DMS79 treated with DMSO at 0.1 percent for 48 hours (cell line): ENCODE results near the gene STXBP5.
A peak's percentile ranks its signal among the peaks of the same experiment; 100 is the strongest.

Experiments used
- DNase-seq: peaks from one replicate; lab custom pipeline; 2025; lab: John Stamatoyannopoulos, UW

The STXBP5 gene

GRCh38 chr6:147204060-147204785, at the start of gene STXBP5:
TSS of gene STXBP5 (plus strand) at chr6:147204417. CDS start at chr6:147204533, 116 bp downstream.
- DNase-seq = peak; percentile 44

- DNase-seq = no peak
Observed at GRCh38 chr6:147154454-147154853, 49.8 kb upstream of the STXBP5 start.

GRCh38 chr6:147156218-147156617, 48.0 kb upstream of the STXBP5 start:
- DNase-seq = no peak

GRCh38 chr6:147156799-147157382, 47.3 kb upstream of the STXBP5 start:
- DNase-seq = no peak

DNA sequence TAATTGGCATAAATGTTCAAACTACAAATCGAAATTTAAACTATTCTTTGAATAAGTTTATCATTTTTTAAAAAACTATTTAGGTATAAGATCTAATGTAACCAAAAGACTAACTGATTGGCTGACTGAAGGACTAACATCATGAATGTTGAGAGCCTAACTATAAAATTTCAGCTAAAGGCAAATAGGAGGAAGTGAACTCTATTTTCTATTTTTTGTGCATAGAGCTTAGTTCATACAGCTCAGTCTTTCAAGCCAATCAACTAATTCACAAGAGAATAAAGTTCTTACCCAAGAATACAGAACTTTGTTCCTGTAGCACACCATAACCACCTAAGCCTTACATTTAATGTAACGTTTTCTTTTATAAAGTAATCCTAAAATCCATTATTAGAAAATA, 46.3 kb upstream of the STXBP5 start:
- no peak for DNase-seq

- no peak for DNase-seq
Observed at GRCh38 chr6:147158881-147159280, 45.3 kb upstream of the STXBP5 start.

- no peak for DNase-seq
Observed at GRCh38 chr6:147159536-147160374, 44.5 kb upstream of the STXBP5 start.

DNA sequence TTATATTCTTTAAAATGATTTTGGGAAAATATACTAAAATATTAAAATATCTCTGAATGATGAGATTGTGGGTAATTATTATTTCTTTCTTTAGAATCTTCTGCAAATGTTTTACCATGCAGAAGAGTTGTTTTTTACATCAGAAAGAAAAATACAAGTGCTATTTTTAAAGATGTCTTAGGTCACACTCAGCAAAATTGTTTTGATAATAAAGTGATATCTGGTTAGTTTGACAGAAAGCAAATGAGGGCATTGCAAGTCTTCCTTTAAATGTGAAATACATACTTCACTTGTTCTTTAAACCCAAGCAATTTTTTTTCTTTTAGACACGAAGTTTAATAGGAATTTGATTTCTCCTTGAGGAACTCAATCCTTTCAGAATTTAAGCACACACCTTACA, 43.6 kb upstream of the STXBP5 start:
- no peak for DNase-seq

DNA sequence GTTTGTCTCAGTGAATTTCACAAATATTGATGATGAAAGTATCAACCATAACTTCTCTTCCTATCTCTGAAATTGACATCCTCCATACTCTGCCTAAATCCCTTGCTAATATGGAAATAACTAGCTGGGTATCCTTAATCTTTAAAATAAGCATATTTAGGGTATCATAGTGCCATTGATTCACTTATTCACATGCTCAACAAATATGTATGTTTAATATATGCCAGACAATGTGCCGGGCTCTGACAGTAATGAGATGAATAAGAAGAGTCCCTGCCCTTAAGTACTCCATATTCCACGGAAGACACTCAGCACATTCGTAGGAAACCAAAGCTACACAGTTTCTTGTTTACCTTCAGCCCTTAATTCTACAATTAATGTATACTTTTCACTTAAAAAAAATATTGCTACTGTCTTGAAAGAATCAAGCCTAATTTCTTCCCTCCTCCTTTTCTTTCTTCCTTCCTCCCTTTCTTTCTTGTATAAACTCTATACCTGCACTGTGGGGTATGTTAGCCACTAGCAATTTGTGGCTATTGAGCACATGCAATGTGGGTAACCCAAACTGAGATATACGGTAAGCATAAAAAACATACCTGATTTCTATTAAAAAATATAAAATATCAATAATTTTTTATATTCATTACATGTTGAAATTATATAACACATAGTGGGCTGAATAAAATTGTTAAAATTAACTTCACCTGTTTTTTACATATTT, 42.8 kb upstream of the STXBP5 start:
- DNase-seq = no peak

DNA sequence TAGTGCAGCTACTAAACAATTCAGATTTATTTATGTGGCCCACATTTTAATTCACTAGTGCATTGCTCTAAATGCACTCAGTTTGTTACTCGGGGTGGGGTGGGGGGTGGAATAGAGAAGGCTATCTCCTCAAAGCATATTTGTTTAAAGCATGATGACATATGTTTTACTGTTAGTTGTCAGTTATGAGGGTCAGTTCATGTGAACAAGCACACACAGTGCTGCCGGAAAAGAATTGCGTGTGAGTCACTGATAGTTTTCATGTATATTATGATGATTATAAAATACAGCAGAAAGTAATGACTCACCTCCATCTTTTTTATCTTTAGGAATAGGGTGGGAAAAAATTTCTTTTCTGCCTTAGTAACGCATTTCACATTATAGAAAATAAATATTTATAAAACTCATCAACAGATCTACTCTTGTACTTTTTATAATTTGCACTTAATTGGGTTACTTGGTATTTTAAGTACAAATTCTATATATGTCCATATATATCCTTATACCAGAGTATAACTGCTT, 42.2 kb upstream of the STXBP5 start:
- DNase-seq = no peak

DNA sequence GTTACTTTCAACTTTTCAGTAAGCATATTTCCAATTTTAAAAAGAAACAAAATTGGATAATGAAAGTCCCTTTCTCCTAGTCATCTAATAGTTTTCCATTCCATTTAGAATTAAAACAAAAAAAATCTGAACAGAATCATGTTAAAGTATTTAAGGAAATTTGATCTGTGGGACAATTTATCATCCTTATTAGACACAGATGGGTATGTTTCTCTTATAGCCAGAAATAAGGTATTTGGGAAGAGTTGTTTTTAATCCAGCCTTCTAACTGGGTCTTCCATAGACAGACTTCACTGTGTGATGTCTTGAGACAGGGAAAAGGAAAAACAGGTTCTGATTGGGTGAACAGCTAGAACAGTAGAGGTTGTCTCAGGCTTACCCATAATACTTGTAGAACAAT, 39.5 kb upstream of the STXBP5 start:
- DNase-seq = no peak

DNA sequence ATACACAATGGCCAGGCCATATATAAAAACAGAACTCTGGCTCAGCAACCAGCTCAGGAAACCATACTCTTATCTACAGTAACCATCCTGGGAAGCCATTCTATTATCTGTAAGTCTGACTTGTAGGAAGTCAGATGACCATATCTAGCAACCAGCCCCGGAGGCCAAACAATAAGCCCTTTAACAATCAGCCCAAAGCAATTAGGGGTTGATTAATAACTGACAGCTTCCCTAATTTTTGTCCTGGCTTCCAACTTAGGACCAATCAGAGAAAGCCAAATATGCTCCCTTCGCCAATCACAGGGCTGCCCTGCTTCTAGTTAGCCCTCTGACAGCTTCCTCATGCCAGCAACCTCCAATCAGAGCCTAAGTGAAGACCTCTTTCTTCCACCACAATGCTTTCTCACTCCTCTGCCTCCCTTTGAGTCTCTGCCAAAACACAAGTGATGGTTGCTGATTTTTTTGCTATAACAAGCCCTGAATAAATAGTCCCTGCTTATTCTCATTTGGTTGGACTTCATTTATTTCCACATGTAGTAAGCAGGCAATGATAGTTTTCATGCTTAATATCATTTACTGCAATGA, 37.8 kb upstream of the STXBP5 start:
- no peak for DNase-seq

DNA sequence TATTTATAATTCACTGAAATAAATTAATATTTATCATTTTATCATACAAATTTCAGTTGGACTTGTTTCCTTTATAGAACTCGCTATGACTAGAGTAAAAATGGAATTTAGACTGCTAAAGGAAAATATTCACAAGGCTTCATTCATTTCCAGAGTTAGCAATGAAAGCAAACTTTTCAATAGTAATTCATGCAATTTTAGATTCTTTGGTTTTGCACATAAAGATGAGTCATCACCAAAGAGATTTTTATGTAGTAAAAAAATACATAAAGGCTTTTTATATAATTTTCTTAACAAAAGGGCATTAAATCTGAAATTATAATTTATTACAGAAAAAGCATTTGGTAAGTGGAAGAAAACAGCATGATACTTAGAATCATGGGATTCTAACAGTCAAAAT, 37.2 kb upstream of the STXBP5 start:
- DNase-seq = no peak

DNA sequence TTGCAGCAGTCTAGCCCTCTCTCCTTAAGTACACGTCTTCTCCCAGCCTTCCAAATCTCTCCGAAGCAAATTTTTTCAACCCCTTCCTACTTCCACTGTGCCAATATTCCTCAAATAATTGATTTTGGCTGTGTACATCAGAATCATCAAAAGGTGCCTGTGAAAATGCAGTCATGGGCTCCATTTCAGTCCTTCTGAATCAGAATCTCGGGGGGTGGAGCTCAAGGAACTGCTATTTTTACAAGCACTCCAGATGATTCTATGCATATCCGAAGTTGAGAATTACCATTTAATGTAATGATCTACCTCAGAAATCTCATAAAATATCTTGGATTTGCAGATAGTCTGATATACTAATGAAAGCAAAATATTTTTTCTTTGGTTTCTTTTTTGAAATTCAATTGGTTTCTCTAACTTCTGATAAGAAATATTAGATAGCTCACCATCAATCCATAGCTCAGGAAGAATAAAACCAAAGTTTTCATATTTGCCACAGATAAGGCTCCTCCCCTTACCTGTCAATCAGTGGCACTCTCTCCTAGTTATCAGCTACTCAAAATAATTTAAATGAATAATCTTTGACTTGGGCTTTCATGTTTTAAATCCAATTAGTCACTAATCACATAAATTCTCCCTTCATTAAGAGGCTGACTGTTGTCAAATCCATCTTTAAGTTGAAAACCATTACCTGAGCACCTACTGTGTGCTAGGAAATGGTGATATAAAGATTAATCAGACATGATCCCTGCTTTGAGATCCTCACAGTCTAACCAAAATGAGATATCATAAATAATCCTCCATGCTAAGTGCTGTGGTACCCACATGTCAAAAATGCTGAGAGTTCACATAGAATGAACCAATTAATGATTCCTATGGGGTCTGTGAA, 36.4 kb upstream of the STXBP5 start:
- DNase-seq = no peak

DNA sequence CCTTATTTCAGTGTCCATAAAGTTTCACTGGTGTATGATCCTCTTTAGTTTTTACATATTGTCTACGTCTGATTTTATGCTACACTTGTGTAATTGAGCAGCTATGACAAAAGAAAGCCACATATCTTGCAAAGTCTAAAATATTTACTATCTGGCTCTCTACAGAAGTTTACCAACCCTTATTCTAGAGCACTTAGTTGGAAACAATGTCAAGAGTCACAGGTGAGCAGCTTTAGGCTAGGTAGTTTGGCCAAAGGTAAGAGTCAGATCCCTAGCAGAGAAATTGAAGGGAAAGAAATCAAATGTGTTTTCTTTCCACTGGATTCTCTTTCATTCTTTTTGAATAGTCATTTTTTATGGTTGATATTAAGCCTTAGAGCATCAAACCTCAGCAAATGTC, 34.7 kb upstream of the STXBP5 start:
- no peak for DNase-seq

GRCh38 chr6:147170269-147170668, 33.9 kb upstream of the STXBP5 start:
- no peak for DNase-seq

DNA sequence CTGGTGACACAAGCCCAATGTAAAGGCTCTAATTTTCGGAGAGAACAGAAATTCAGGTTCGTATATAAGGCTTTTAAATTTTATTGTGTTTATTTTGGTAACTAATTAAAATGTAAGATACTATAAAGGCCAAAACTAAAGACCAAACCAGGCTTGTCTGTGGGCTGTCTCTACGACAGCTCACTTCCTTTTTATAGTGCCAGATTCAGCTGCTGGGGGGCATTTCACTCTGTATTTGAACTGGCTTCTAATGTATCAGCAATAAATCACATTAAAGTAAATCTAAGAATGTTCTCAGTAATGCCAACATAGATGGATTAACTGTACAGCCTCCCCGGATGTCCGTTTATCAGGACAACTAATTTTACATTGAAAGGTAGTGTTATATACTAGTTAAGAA, 31.1 kb upstream of the STXBP5 start:
- no peak for DNase-seq

GRCh38 chr6:147173675-147174308, 30.4 kb upstream of the STXBP5 start:
- no peak for DNase-seq

GRCh38 chr6:147176795-147177194, 27.4 kb upstream of the STXBP5 start:
- no peak for DNase-seq

GRCh38 chr6:147177286-147177685, 26.9 kb upstream of the STXBP5 start:
- DNase-seq = no peak
